ENCODE results near the gene WEE2. TPM values are rescaled to one million over a fixed set of nuclear protein-coding genes. Genes with fewer than 3 reads are reported as not detected.

The WEE2 gene
- polyA plus RNA-seq, 1 donor from 2014 or later: 0.63 TPM

GRCh38 chr7:141731476-141732149, 23.5 kb downstream of the WEE2 start:
- Histone ChIP-seq H3K9ac (ENCODE audit: low read length) (no peak overlapping the region), H3K4me3 (ENCODE audit: low read length) (no peak overlapping the region), H3K9me2 (ENCODE audit: insufficient read depth, low read length) (no peaks in the 10 kb centered on the region), H2AFZ (ENCODE audit: low read depth, low read length) (no peak overlapping the region), H3K79me2 (replicated peaks; ENCODE audit: insufficient read depth, low read length) (no peaks in the 10 kb centered on the region), H3F3A (ENCODE audit: insufficient read depth, low read length, poor library complexity, severe bottlenecking) (no peaks in the 10 kb centered on the region), H3K27me3 (ENCODE audit: insufficient read depth, low read depth, low read length) (no peaks in the 10 kb centered on the region), H3K4me2 (ENCODE audit: low read length) (no peak overlapping the region), H3K36me3 (ENCODE audit: insufficient read depth, low read length) (no peaks in the 10 kb centered on the region), H4K20me1 (ENCODE audit: insufficient read depth) (no peaks in the 10 kb centered on the region), H3K27ac (ENCODE audit: low read length) (no peak overlapping the region), H3K9me3 (ENCODE audit: low read length) (no peaks in the 10 kb centered on the region)
- no peak for TF ChIP-seq SMC3 (conservative IDR thresholded peaks at IDR 0.05; ENCODE audit: poor library complexity)
- TF ChIP-seq CTCF (IDR thresholded peaks at IDR 0.05; ENCODE audit: poor library complexity, severe bottlenecking): no peak
- no peak for TF ChIP-seq RAD21 (conservative IDR thresholded peaks at IDR 0.05)
- no peak for TF ChIP-seq EZH2 (IDR thresholded peaks at IDR 0.05; ENCODE audit: borderline replicate concordance, insufficient read depth, low read length, poor library complexity, severe bottlenecking)
- TF ChIP-seq MXI1 (conservative IDR thresholded peaks at IDR 0.05; ENCODE audit: poor library complexity, severe bottlenecking): no peak
- TF ChIP-seq, protein P1, sequence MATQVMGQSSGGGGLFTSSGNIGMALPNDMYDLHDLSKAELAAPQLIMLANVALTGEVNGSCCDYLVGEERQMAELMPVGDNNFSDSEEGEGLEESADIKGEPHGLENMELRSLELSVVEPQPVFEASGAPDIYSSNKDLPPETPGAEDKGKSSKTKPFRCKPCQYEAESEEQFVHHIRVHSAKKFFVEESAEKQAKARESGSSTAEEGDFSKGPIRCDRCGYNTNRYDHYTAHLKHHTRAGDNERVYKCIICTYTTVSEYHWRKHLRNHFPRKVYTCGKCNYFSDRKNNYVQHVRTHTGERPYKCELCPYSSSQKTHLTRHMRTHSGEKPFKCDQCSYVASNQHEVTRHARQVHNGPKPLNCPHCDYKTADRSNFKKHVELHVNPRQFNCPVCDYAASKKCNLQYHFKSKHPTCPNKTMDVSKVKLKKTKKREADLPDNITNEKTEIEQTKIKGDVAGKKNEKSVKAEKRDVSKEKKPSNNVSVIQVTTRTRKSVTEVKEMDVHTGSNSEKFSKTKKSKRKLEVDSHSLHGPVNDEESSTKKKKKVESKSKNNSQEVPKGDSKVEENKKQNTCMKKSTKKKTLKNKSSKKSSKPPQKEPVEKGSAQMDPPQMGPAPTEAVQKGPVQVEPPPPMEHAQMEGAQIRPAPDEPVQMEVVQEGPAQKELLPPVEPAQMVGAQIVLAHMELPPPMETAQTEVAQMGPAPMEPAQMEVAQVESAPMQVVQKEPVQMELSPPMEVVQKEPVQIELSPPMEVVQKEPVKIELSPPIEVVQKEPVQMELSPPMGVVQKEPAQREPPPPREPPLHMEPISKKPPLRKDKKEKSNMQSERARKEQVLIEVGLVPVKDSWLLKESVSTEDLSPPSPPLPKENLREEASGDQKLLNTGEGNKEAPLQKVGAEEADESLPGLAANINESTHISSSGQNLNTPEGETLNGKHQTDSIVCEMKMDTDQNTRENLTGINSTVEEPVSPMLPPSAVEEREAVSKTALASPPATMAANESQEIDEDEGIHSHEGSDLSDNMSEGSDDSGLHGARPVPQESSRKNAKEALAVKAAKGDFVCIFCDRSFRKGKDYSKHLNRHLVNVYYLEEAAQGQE (IDR thresholded peaks at IDR 0.05; ENCODE audit: borderline replicate concordance): no peak
- TF ChIP-seq POLR2AphosphoS5 (IDR thresholded peaks at IDR 0.05): no peak
- TF ChIP-seq TAF1 (IDR thresholded peaks at IDR 0.05; ENCODE audit: low read depth): no peak
- no peak for TF ChIP-seq EP300 (conservative IDR thresholded peaks at IDR 0.05; ENCODE audit: poor library complexity, severe bottlenecking)

GRCh38 chr7:141737118-141737835, 29.1 kb downstream of the WEE2 start:
- TF ChIP-seq POLR2AphosphoS5 (IDR thresholded peaks at IDR 0.05): no peak
- TF ChIP-seq TAF1 (IDR thresholded peaks at IDR 0.05; ENCODE audit: low read depth): no peak
- TF ChIP-seq SMC3 (conservative IDR thresholded peaks at IDR 0.05; ENCODE audit: poor library complexity): no peak
- no peak for TF ChIP-seq CTCF (IDR thresholded peaks at IDR 0.05; ENCODE audit: poor library complexity, severe bottlenecking)
- no peak for TF ChIP-seq RAD21 (conservative IDR thresholded peaks at IDR 0.05)
- TF ChIP-seq, protein P1 (IDR thresholded peaks at IDR 0.05; ENCODE audit: borderline replicate concordance): no peak
- no peaks in the 10 kb centered on the region for H3K9me2 ChIP-seq (ENCODE audit: insufficient read depth, low read length)
- H3K36me3 ChIP-seq (ENCODE audit: insufficient read depth, low read length): no peaks in the 10 kb centered on the region
- H3K4me3 ChIP-seq (ENCODE audit: low read length): no peak overlapping the region
- H3K4me2 ChIP-seq (ENCODE audit: low read length): no peak overlapping the region
- no peaks in the 10 kb centered on the region for H3K9me3 ChIP-seq (ENCODE audit: low read length)
- H2AFZ ChIP-seq (ENCODE audit: low read depth, low read length): no peak overlapping the region
- peaks cover 4% of the 10 kb centered on the region for H3F3A ChIP-seq (ENCODE audit: insufficient read depth, low read length, poor library complexity, severe bottlenecking)
- H3K27me3 ChIP-seq (ENCODE audit: insufficient read depth, low read depth, low read length): no peaks in the 10 kb centered on the region
- no peaks in the 10 kb centered on the region for H4K20me1 ChIP-seq (ENCODE audit: insufficient read depth)
- no peak overlapping the region for H3K27ac ChIP-seq (ENCODE audit: low read length)
- no peak overlapping the region for H3K9ac ChIP-seq (ENCODE audit: low read length)
- H3K79me2 ChIP-seq (replicated peaks; ENCODE audit: insufficient read depth, low read length): peaks cover 28% of the 10 kb centered on the region
